HFFc6 (cell line): ENCODE data around the gene RAPGEF4. TPM values are rescaled to one million over a fixed set of nuclear protein-coding genes. Genes with fewer than 3 reads are reported as not detected.
A peak's percentile ranks its signal among the peaks of the same experiment; 100 is the strongest.

Source experiments
- DNase-seq: peaks from one replicate; pipeline ENCODE4 v3.0.0-alpha.2; 2018
- H3K27ac Mint-ChIP-seq: 2 replicates; pipeline ENCODE4 v1.8.0; 2020; ENCODE audit warnings: mild to moderate bottlenecking, mixed read lengths
- H3K27me3 Mint-ChIP-seq: 2 replicates; pipeline ENCODE4 v1.8.0; 2021; ENCODE audit warnings: mild to moderate bottlenecking, moderate library complexity, mixed read lengths; ENCODE audit not compliant: insufficient read depth
- H3K36me3 Mint-ChIP-seq: 2 replicates; pipeline ENCODE4 v1.8.0; 2021; ENCODE audit warnings: low read depth, mixed read lengths
- H3K4me1 Mint-ChIP-seq: 2 replicates; pipeline ENCODE4 v1.8.0; 2020; ENCODE audit warnings: low read depth, mixed read lengths
- H3K4me3 Mint-ChIP-seq: 2 replicates; pipeline ENCODE4 v1.8.0; 2020; ENCODE audit warnings: mild to moderate bottlenecking, moderate library complexity, mixed read lengths
- H3K9me3 Mint-ChIP-seq: 2 replicates; pipeline ENCODE4 v1.8.0; 2020; ENCODE audit warnings: mild to moderate bottlenecking, mixed read lengths
- total RNA-seq, 6 experiments: library from RNA; stranded (reverse); fragmentation: NEBNext Ultra II Directional; extraction: Animal tissue kit (Norgen Biotek cat#: 25700); gene quantifications; 2 replicates in 1 of 6; 3 replicates in 5 of 6; pipeline ENCODE4 v1.2.3, GENCODE V29; 2021
- TF ChIP-seq, protein P1 (sequence below): fragments of 200-600 bp; sonication (generic); IDR thresholded peaks from 2 replicates; pipeline ENCODE4 v1.5.0; 2021; ENCODE audit warnings: antibody characterized with exemption, mild to moderate bottlenecking

Gene RAPGEF4
- total RNA-seq, 6 experiments from 2014 or later, result 0.14 to 0.37 (median 0.18) TPM

DNA sequence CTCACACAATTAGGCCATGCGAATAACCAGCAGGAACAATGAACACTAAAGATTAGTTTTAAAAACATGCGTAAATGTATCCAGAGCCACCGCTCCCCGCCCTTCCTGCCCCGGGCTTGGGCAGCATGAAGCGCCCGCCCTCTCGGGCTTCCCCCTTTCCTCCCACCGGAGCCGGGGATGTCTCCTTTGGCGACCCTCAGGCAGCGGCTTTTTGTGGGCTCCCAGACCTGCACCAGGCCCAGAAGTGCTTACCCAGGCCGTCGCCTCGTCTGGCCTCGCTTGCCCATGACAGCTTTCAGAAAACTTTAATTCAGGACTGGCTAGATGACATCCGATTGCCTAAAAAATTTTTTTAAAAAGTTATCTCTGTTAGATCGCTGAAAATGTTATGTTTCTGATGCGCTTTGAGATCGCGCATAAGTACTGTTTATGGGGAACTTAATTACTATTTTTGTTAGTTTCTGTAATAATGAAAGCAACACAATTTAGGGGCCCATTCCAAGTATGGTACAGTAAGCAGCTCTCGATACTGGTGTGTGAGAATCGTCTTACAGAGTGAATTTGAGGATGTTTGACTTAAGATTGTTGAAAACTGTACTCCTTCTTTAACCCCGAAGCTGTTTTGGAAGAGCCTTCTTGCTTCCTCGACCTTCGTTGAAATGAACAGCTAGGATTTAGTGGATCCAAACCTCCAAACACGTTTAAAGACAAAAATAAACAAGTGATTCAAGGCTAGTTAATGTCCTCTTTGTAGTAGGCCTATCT lies 341.1 kb downstream of the RAPGEF4 start:
- H3K27me3 Mint-ChIP-seq, result no peaks in the 10 kb centered on the region; the same call in 1 of the 2 replicates
- peak overlapping the region; percentile 93 for H3K4me3 Mint-ChIP-seq
- H3K27ac Mint-ChIP-seq, result peak overlapping the region; percentile 97
- TF ChIP-seq, protein P1, sequence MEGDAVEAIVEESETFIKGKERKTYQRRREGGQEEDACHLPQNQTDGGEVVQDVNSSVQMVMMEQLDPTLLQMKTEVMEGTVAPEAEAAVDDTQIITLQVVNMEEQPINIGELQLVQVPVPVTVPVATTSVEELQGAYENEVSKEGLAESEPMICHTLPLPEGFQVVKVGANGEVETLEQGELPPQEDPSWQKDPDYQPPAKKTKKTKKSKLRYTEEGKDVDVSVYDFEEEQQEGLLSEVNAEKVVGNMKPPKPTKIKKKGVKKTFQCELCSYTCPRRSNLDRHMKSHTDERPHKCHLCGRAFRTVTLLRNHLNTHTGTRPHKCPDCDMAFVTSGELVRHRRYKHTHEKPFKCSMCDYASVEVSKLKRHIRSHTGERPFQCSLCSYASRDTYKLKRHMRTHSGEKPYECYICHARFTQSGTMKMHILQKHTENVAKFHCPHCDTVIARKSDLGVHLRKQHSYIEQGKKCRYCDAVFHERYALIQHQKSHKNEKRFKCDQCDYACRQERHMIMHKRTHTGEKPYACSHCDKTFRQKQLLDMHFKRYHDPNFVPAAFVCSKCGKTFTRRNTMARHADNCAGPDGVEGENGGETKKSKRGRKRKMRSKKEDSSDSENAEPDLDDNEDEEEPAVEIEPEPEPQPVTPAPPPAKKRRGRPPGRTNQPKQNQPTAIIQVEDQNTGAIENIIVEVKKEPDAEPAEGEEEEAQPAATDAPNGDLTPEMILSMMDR, result no peak
- H3K4me1 Mint-ChIP-seq, result peaks cover 62% of the 10 kb centered on the region
- peaks cover 15% of the 10 kb centered on the region for H3K36me3 Mint-ChIP-seq
- no peaks in the 10 kb centered on the region for H3K9me3 Mint-ChIP-seq
- no peak for DNase-seq

DNA sequence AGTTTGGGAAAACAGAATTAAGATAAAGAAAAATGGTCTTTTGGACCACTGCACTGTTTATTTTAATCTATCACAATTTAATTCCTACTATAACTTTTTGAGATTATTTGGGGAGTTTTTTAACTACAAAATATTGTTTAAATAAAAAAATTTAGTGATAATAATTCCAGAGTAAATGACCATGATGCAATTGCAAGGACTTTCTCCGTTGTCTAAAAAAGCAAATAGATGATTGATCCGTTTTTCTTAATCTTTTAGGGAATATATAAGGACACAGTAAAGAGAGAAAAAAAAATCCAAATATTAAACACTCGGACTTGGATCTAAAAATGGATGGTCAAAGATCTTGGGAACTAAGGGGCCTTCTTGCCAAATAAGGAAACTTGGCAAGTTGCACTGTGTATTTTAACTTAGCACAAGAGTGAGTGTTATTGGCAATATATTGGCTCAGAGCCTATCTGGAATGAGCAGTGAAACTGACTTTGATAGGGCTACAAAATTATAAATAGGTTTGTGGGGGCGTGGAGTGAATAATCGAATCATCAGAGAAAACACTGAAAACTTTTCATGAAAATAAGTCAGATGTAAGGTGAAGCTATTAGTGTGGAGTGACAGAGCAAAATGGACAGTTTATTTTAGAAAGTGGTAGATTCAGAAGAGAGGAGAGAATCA lies 342.0 kb downstream of the RAPGEF4 start:
- Mint-ChIP-seq H3K27me3 (no peaks in the 10 kb centered on the region; the same call in 1 of the 2 replicates), H3K4me3 (peak overlapping the region; percentile 93), H3K9me3 (no peaks in the 10 kb centered on the region), H3K27ac (peak overlapping the region; percentile 97), H3K4me1 (peaks cover 71% of the 10 kb centered on the region), H3K36me3 (peaks cover 24% of the 10 kb centered on the region)
- no peak for DNase-seq
- TF ChIP-seq, protein P1, result no peak

DNA sequence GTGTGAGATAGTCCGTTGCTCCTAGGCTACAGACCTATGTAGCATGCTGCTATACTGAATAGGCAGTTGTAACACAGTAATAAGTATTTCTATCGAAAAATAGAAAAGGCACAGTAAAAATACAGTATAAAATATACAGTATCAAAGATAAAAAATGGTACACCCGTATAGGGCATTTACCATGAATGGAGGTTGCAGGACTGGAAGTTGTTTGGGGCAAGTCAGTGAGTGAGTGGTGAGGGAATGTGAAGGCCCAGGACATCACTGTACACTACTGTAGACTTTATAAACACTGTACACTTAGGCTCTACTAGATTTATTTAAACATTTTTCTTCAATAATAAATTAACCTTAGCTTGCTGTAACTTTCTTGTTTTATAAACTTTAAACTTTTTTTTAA lies 343.5 kb downstream of the RAPGEF4 start:
- no peak for DNase-seq
- peaks cover 85% of the 10 kb centered on the region for H3K4me1 Mint-ChIP-seq
- peaks cover 33% of the 10 kb centered on the region for H3K36me3 Mint-ChIP-seq
- H3K27ac Mint-ChIP-seq, result peak overlapping the region; percentile 97
- no peaks in the 10 kb centered on the region for H3K9me3 Mint-ChIP-seq
- H3K27me3 Mint-ChIP-seq, result no peaks in the 10 kb centered on the region; the same call in 1 of the 2 replicates
- TF ChIP-seq, protein P1, result no peak
- H3K4me3 Mint-ChIP-seq, result no peak overlapping the region; the same call in 1 of the 2 replicates

DNA sequence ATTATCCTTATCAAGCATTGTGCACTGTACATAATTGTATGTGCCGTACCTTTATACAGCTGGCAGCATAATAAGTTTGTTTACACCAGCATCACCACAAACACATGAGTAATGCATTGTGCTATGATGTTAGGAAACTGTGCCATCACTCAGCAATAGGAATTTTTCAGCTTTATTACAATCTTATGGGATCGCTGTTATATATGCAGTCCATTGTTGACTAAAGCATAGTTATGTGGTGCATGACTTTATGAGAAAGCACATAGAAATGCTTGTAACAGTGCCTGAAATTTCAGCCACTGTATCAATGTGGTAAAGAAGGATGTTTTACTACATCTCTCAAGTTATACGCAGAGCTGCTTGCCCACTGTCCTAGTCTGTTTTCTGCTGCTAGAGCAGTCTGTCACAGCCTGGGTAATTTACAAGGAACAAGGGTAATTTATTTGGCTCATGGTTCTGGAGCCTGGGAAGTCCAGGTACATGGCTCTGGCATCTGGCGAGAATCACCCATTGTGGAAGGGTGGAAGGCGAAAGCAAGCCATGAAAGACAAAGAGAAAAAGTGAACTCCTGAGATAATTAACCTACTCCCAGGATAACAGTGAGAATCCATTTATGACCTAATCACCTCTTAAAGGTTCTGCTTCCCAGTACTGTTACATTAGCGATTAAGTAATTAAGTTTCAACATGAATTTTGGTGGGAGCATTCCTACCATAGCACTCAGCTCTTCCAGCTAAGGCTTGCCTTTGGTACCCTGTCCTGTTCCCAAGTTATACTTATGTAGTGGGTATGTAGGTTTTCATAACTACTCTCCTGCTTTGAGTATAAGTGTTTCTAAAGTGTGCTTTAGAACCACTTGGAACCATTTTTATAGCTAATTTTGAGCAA lies 344.6 kb downstream of the RAPGEF4 start:
- Mint-ChIP-seq H3K4me3 (peak overlapping the region; percentile 80), H3K9me3 (no peaks in the 10 kb centered on the region), H3K27ac (peak overlapping the region; percentile 97), H3K36me3 (peaks cover 33% of the 10 kb centered on the region), H3K27me3 (no peaks in the 10 kb centered on the region; the same call in 1 of the 2 replicates), H3K4me1 (peaks cover 85% of the 10 kb centered on the region)
- peak; percentile 99 for DNase-seq
- TF ChIP-seq, protein P1, result no peak

DNA sequence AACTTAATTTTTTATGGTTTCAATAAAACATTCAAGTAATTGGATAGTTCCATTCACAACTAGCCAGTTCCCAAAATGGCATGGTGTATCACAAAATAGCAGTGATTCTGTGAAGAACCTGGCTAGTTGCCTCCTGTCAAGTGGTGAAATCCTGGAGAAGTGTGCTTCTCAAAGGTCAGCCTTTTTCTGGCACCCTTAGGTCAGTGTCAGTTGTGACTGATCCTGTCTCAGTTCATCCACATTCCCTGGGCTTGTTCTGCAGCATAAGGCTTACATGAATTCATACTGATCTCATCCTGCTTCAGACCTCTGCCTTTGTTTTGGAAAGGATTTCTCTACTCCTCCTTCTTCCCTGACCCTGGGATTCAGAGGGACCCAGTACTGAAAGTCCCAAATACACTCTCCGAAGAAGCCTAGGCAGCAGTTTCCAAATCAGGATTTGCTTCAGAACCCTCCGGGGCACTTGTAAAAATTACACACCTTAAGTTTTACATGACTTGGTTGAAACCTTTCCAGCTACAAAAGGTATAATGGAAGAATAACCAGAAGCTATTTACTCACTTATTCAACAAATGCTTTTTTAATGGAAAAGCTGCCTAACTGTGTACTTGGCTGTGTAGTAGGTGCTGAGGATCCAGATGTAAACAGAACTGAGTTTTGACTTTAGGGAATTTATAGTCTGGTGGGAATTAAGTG lies 351.0 kb downstream of the RAPGEF4 start:
- peak overlapping the region; percentile 7 for H3K4me3 Mint-ChIP-seq
- peaks cover 31% of the 10 kb centered on the region for H3K36me3 Mint-ChIP-seq
- H3K27me3 Mint-ChIP-seq, result no peaks in the 10 kb centered on the region
- DNase-seq, result no peak
- H3K9me3 Mint-ChIP-seq, result no peaks in the 10 kb centered on the region
- H3K4me1 Mint-ChIP-seq, result peaks cover 90% of the 10 kb centered on the region
- peak overlapping the region; percentile 73 for H3K27ac Mint-ChIP-seq
- TF ChIP-seq, protein P1, result no peak
